Stimulated activated CD8-positive, alpha-beta memory T cell treated with anti-CD3 and anti-CD28 coated beads, Interleukin-4, amount 100 ng/mL, for 4 hours (primary cell): Measurements from ENCODE around the gene SP1.
"Not testable (repeated sequence)": the region's sequence is repeated elsewhere in the genome, so short reads cannot be mapped to it uniquely, and the experiment has no call there.

ENCODE experiments used
- DNase-seq, 2 donors: peaks; one replicate each; pipeline ENCODE4 v3.0.0-alpha.2; 2020; ENCODE audit warnings: low read depth in 2 of 2, low spot score in 1 of 2

The SP1 gene

DNA sequence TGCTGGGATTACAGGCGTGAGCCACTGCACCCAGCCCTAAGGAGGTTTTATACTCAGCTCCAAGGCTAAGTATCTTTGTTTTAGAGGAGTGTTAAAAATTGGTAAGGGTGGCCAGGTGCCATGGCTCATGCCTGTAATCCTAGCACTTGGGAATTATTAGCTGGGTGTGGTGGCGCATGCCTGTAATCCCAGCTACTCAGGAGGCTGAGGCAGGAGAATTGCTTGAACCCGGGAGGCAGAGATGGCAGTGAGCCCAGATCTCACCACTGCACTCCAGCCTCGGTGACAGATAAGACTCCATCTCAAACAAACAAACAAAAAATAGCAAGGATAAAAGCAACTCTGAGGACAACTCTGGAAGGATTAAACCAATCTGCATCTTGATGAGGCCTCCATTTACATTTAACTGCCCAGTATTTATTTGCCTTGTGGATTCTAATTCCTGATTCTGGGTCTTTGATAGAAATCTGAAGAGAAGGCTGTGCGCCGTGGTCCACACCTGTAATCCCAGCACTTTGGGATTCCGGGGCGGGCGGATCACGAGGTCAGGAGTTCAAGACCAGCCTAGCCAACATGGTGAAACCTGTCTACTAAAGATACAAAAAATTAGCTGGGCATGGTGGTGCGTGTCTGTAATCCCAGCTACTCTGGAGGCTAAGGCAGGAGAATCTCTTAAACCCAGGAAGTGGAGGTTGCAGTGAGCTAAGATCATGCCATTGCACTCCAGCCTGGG, 64.8 kb downstream of the SP1 start:
- not testable (repeated sequence) for DNase-seq

- DNase-seq, result no peak
Observed at GRCh38 chr12:53450936-53451335, 71.0 kb downstream of the SP1 start.

- DNase-seq, result peak; percentile 86 to 97
Observed at GRCh38 chr12:53451661-53452158, 71.7 kb downstream of the SP1 start, which contains the start of gene PCBP2. Gene PCBP2, plus strand, starts transcription at chr12:53452102. Its CDS starts 2,699 bp downstream, at chr12:53454801.

GRCh38 chr12:53452159-53453077, 72.4 kb downstream of the SP1 start:
- peak; percentile 59 to 61 for DNase-seq

GRCh38 chr12:53453953-53454640, 74.1 kb downstream of the SP1 start:
- DNase-seq, result no peak

- no peak for DNase-seq
Observed at GRCh38 chr12:53454707-53455106, 74.7 kb downstream of the SP1 start.

GRCh38 chr12:53456654-53457366, 76.8 kb downstream of the SP1 start:
- no peak for DNase-seq

GRCh38 chr12:53459097-53459496, 79.1 kb downstream of the SP1 start:
- DNase-seq, result no peak

DNA sequence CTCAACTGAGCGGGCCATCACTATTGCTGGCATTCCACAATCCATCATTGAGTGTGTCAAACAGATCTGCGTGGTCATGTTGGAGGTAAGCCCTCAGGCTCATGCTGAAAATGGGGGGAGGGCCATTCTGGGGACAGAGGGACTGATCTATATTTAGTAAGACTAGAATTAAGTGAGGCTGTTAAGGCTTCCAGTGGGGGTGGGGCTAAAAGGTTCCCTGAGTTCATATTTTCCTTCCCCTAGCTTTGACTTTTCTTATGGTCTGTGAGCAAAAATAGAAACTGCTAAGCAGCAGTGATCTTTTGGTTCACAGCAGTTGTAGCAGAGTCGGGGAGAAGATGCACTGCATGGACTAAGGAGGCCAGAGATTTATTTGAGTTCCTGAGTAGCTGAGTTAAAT, 81.1 kb downstream of the SP1 start:
- no peak for DNase-seq

GRCh38 chr12:53461591-53461990, 81.6 kb downstream of the SP1 start:
- DNase-seq, result no peak

- no peak for DNase-seq
Observed at GRCh38 chr12:53462935-53463334, 83.0 kb downstream of the SP1 start.

GRCh38 chr12:53463802-53464560, 84.0 kb downstream of the SP1 start:
- no peak for DNase-seq

GRCh38 chr12:53464685-53465418, 84.9 kb downstream of the SP1 start:
- DNase-seq, result no peak

- no peak for DNase-seq
Observed at GRCh38 chr12:53465679-53466078, 85.7 kb downstream of the SP1 start.
